Omental fat pad (tissue), 4 donors: Measurements from ENCODE around the gene TALDO1. TPM values are rescaled to one million over a fixed set of nuclear protein-coding genes. Genes with fewer than 3 reads are reported as not detected.
A peak's percentile ranks its signal among the peaks of the same experiment; 100 is the strongest.

Experiments used
- ATAC-seq: fragments of 150-250 bp; one replicate; pipeline ENCODE4 v1.9.1; 2016; ENCODE audit warnings: mild to moderate bottlenecking, moderate library complexity; ENCODE audit not compliant: low FRiP score
- DNase-seq: peaks from one replicate; pipeline ENCODE4 v3.0.0-alpha.2; 2019; ENCODE audit warnings: low spot score
- total RNA-seq, 4 donors: library from RNA; depleted of rRNA; stranded (reverse); fragments of >200 nt; gene quantifications; one replicate each; pipeline ENCODE4 v1.1.0, GENCODE V29; 2016
- TF ChIP-seq, protein P1 (sequence below), 3 donors: fragments of 450-650 bp; IDR thresholded peaks; one replicate each; pipeline ENCODE4 v1.5.1; 2016 to 2017; ENCODE audit warnings: antibody characterized with exemption in 3 of 3, mild to moderate bottlenecking in 3 of 3, moderate library complexity in 2 of 3

Gene TALDO1
- total RNA-seq, 4 donors from 2014 or later: 183 to 295 (median 239) TPM

DNA sequence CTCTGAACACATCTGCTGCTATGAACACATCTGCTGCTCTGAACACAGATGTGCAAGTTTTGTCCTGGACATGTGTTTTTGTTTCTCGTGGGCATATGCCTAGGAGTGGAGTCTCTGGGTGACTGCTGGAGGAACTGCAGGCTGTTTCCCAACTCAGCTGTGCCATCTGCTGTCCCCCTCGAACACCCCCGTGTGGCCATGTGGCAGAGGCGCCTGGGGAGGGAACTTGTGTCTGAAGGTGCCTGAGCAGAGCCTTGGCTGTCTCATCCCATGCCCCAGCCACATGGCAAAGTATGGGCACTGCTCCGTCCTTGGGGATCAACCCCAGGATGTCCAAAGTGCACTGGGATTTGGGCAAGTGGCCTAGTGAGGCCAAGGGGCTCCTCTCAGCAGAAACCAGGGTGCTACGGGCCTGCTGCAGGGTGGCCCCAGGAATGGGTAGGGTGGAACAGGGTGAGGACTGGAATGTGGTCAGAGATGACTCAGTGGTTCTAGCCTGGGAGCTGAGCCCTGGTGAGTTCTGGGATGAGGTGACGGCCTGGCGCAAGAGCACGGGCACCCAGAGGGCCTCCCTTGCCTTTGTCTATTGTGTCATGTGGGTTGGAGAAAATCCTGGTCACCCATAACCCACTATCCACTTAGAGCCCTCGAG, 15.3 kb downstream of the TALDO1 start:
- DNase-seq (no peak), ATAC-seq (peak; percentile 58)

DNA sequence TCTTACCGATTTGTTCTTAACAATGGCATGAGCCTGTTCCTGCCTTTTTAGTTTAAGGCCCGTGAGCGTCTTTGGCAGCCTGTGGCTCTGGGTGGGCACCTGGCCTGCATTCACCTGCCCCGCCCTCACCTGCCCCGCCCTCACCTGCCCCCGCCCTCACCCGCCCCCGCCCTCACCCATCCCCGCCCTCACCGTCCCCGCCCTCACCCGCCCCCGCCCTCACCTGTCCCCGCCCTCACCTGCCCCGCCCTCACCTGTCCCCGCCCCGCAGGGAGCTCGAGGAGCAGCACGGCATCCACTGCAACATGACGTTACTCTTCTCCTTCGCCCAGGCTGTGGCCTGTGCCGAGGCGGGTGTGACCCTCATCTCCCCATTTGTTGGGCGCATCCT, 15.8 kb downstream of the TALDO1 start:
- TF ChIP-seq, protein P1, sequence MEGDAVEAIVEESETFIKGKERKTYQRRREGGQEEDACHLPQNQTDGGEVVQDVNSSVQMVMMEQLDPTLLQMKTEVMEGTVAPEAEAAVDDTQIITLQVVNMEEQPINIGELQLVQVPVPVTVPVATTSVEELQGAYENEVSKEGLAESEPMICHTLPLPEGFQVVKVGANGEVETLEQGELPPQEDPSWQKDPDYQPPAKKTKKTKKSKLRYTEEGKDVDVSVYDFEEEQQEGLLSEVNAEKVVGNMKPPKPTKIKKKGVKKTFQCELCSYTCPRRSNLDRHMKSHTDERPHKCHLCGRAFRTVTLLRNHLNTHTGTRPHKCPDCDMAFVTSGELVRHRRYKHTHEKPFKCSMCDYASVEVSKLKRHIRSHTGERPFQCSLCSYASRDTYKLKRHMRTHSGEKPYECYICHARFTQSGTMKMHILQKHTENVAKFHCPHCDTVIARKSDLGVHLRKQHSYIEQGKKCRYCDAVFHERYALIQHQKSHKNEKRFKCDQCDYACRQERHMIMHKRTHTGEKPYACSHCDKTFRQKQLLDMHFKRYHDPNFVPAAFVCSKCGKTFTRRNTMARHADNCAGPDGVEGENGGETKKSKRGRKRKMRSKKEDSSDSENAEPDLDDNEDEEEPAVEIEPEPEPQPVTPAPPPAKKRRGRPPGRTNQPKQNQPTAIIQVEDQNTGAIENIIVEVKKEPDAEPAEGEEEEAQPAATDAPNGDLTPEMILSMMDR (IDR thresholded peaks at IDR 0.05): no peak
- DNase-seq: no peak
- ATAC-seq: no peak

More for the DNA sequence above, 15.3 kb downstream of the TALDO1 start:
- TF ChIP-seq, protein P1 (IDR thresholded peaks at IDR 0.05): no peak

DNA sequence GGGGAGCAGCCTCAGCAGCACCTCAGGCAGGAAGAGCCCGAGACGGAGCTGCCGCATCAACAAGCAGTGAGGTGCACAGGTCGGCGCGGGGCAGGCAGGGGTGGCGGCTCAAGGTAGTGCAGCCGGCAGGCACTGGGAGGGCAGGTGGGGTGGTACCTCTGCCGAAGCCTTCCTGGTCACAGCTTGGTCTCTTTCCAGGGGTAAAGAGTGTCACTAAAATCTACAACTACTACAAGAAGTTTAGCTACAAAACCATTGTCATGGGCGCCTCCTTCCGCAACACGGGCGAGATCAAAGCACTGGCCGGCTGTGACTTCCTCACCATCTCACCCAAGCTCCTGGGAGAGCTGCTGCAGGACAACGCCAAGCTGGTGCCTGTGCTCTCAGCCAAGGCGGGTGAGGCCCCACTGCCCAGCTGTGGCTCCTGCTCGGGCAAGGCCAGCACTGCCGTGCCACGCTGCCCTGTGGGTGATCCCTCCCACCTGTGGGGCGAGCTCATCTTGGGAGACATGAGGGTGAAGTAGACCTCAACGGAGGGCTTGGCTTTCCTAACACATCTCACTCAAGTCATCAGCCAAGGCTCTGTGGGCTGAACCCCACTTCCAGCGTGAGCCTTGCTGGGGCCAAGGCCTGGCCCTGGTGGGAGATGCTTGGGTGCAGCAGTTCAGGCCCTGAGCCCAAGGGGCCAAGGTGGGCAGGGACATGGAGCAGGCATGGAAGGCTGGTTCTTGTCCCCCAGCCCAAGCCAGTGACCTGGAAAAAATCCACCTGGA, 16.5 kb downstream of the TALDO1 start:
- no peak for ATAC-seq
- TF ChIP-seq, protein P1 (IDR thresholded peaks at IDR 0.05): no peak
- no peak for DNase-seq

DNA sequence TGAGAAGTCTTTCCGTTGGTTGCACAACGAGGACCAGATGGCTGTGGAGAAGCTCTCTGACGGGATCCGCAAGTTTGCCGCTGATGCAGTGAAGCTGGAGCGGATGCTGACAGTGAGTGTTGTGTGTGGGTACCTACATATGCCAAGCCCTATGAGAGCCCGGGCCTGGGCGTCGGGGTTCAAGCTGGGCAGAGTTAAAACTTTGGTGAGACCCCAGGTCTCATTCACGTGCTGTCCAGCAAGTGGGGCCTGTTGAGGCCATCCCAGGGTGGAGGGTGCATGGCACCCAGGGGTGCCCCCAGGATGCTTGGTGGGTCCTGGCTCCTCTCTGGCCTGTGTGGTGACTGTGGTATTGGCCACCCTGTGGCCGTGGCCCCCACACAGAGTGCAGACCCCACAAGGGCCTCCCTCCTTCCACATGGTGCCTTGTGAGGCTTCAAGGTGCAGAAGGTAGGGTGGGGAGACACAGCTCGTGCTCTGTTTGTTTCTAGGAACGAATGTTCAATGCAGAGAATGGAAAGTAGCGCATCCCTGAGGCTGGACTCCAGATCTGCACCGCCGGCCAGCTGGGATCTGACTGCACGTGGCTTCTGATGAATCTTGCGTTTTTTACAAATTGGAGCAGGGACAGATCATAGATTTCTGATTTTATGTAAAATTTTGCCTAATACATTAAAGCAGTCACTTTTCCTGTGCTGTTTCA, 17.2 kb downstream of the TALDO1 start:
- TF ChIP-seq, protein P1 (IDR thresholded peaks at IDR 0.05): no peak
- DNase-seq: no peak
- ATAC-seq: no peak

DNA sequence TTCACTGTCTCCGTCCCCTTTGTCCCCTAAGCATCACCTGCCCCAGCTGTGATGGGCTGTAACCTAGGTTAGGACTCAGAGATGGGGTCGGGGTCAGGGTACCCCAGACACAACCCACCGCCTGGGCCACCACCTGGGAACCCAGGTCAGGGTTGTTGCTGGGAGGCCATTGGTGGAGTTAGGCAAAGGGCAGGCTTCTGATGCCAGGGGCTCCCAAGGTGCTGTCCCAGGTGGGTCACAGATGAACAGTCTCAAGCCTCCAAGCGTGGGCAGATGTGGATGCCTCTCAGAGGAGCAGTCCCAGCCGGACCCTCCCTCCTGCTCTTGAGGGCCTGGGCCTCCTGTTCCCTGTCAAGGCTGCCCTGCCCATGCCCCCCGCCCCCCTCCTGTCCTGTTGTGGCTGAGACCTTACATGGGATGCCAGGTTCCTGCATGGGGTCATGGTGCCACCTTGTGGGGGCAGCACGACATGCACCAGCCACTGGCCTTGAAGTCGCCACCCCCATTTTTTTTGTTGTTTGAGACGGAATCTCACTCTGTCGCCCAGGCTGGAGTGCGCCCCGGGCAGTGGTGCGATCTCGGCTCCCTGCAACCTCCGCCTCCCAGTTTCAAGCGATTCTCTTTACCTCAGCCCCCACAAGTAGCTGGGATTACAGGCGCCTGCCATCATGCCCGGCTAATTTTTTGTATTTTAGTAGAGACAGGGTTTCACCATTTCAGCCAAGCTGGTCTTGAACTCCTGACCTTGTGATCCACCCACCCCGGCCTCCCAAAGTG, 17.9 kb downstream of the TALDO1 start:
- TF ChIP-seq, protein P1 (IDR thresholded peaks at IDR 0.05): no peak
- DNase-seq (no peak), ATAC-seq (peak; percentile 19)

DNA sequence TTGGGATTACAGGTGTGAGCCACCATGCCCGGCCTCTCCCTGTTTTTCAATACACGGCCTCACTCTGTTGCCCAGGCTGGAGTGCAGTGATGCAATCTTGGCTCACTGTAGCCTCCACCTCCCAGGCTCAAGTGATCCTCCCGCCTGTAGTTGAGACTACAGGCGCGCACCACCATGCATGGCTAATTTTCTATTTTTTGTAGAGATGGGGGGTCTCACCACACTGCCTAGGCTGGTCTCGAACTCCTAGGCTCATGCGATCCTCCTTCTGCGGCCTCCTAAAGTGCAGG, 18.5 kb downstream of the TALDO1 start:
- no peak for ATAC-seq
- TF ChIP-seq, protein P1 (IDR thresholded peaks at IDR 0.05): no peak
- no peak for DNase-seq
